HG03175 (cell line): ENCODE data around the gene TUBA1A.
"Not testable (repeated sequence)": the region's sequence is repeated elsewhere in the genome, so short reads cannot be mapped to it uniquely, and the experiment has no call there.

Experiments
- ATAC-seq: cut with Tn5 transposase; IDR thresholded peaks from one replicate; pipeline ENCODE4 v1.9.1; 2021; ENCODE audit warnings: mild to moderate bottlenecking, moderate library complexity; ENCODE audit not compliant: unreplicated experiment

Gene TUBA1A

DNA sequence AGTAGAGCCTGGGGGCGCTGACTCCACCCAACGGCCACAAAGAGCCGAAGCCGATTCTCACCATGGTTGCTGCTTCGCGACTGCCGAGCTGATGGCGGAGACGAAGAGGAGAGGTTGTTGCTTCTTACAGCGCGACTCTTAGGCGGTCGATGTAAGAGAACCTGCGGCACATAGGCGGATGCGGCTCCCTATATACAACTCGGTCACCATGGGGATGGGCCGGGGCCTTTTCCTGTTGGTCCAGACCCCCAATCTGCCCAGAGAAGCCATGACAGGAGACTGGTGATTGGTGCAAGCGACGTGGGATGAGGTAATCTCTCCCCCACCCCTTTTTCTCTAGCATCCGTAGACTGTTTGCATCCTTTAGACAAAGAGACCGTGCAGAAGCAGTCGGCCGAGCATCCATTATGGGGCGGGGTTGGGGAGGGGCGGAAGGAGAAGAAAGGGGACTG lies at the start of gene TUBA1A:
TSS of gene TUBA1A (minus strand) at position 165 of the 452 bp plus-strand sequence. CDS start at position 64, 101 bp downstream.
- peak; percentile 87 for ATAC-seq

GRCh38 chr12:49236423-49236822 lies 47.5 kb upstream of the TUBA1A start:
- ATAC-seq, result no peak

DNA sequence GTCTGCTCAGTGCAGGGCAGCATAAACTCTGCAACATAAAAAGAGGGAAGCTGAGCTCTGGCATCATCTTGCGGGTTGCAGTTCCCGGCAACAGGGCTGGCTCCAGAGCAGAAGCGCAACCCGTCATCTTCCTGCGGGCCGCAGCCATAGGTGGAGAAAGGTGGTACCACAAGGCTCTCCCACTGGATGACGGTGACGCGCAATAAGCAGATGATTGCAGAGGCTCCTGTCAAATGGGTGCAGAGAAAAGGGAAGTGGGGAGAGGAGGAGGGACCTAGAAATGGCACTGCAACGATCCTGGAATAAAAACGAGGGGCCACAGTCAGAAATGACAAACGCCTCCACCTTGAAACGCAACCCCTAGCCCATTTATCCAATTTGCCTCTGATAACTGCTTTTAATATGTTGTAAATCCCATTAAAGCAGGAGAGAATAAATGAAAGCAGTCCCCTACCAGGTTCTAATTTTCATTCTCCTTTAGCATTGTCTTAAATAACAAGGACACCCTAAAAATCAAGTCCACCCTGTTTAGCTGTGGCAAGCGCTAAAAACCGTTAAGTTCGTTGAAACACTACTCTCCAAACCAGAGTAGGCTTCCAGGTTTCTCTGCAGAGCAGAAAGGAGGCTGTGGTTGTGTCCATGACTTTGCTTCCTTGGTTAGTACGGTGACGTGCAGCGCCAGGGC lies 45.1 kb upstream of the TUBA1A start:
- no peak for ATAC-seq

GRCh38 chr12:49232940-49233841 lies 44.3 kb upstream of the TUBA1A start:
- no peak for ATAC-seq

DNA sequence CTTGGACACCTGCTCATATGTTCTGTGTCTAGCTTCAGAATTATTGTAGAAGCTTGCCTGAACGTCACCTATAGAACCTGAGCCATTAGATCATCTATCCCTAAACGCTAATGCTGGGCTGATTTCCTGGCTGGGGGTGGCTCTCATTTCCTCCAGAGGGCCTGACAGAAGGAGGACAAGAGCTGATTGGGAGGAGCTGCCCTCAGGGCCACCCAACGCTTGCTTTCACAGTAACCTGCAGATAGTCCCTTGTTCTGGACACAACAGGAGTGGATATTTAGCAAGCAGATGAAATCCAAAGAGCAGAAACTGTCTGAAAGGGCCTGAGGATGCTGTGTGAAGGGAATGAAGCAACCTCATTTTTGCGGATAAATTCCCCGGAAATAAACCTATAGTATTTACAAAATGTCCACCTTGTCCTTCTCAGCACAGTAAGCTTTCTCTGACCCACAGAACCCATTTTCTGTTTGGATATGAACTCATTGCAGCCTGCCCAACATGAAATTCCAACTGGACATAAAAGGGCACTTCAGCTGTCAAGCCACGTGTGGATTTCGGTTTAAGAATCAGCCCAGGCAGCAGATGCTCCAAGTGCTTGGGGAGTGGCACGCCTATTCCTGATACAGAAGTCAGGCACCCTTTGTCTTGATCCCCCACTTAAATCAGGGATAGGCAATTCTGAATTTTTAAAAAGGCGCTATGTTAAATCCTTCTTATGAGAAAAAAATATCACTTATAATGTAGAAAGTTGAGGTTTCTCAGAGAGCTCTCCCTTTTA lies 43.2 kb upstream of the TUBA1A start:
- no peak for ATAC-seq

DNA sequence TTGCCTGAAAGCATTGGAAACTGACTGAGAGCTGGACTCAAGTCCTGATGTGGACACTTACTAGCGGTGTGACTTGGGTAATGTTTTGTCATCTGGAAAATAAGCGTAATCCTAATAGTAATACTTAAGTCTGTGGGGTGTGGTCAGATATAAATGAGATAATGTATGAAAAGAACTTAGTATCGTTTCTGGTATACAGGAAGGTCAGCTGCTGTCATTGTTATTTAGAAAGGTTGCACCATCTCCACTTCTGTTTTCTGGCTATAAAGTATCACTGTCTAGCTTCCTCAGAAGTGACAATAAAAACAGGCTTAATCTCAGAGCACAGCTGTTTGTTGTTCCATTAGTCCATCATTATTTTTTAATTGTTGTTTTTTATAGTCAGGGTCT lies 41.9 kb upstream of the TUBA1A start:
- no peak for ATAC-seq

GRCh38 chr12:49230176-49230804 lies 41.4 kb upstream of the TUBA1A start:
- ATAC-seq, result no peak

DNA sequence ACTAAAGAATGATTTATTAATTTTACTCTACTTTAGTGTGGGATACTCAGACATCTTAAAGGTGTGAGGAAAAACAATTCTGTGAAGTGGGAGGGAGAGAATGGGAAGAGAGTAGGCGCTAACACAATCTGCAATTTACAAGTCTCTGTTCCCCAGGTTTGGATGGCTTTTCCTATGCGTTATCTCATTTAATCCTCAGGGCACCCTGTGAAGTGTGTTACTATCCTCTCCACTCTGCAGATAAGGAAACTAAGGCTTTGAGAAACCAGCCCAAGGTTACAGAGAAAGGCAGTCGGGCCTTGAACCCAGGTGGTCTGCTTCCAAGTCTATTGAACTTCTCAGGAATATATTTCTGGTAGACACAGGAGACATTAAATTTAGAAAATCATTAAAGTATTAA lies 39.8 kb upstream of the TUBA1A start:
- no peak for ATAC-seq

GRCh38 chr12:49227713-49228112 lies 38.8 kb upstream of the TUBA1A start:
- no peak for ATAC-seq

- ATAC-seq, result no peak
These were observed 36.8 kb upstream of the TUBA1A start for GRCh38 chr12:49225576-49226166.

DNA sequence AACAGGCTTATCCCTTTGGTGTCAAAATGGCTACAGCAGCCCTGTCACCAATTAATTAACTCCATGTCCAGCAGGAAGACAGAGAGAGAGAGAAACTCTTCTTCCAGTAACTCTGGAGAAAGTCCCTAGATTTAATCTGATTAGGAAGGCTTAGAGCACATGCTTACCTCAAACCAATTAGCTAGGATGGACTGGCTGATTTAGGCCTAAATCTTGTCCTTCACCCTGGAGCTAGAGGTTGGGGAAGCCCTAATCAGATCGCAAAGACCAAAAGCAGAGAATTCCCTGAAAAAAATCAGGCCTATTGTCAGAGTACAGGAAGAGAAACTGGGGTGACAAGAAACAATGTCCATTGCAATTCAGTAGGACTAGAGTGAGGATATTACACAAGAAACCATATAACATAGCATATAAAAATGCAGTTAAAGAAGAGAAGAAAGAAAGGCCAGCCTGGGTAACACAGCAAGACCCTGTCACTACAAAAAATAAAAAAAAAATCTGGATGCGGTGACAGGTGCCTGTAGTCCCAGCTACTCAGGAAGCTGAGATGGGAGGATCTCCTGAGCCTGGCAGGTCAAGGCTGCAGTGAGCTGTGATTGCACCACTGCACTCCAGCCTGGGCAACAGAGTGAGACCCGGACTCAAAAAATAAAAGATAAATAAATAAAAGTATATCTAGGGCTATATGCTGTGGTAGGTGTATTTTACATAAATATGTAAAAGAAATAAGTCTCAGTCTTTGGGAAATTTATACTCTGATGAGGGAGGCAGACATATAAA lies 34.9 kb upstream of the TUBA1A start:
- no peak for ATAC-seq

DNA sequence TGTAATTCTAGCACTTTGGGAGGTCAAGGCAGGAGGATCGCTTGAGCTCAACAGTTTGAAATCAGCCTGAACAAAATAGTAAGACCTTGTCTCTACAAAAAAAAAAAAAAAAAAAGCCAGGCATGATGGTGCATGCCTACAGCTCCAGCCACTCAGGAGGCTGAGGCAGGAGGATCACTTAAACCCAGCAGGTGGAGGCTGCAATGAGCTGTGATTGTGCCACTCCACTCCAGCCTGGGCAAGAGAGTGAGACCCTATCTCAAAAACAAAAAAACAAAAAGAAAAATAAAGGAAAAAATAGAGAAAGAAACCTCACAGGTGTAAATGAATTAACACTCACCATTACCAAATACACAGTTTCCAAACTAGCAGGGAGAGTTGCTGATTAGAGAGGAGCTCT lies 34.2 kb upstream of the TUBA1A start:
- ATAC-seq, result no peak

- no peak for ATAC-seq
These were observed 32.1 kb upstream of the TUBA1A start for GRCh38 chr12:49220972-49221371.

DNA sequence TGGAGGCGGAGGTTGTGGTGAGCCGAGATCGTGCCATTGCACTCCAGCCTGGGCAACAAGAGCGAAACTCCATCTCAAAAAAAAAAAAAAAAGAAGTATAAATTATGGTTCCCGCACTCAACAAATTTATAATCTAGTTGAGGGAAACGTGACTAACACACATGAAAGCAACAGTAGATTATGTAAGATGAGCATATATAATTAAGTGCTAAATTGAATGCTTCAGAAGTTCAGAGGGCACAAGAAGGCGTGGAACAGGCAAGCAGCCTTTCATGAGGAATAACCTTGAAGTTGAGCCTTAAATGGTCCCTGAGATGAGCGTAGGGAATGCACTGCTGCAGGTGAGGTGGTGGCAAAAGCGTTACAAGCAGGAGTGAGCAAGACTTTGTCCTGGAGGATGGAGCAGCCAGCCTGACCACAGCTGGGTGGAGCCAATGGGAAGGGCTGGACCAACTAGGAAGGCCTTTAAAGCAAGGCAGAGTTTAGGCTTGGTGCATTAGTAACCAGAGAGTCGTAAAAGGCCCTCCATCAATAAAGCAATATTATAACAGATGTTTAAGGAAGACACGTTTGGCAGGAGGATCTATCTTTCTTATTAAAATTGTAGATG lies 30.6 kb upstream of the TUBA1A start:
- no peak for ATAC-seq

- no peak for ATAC-seq
These were observed 23.7 kb upstream of the TUBA1A start for GRCh38 chr12:49212572-49212971.

GRCh38 chr12:49210703-49211102 lies 21.8 kb upstream of the TUBA1A start:
- not testable (repeated sequence) for ATAC-seq

DNA sequence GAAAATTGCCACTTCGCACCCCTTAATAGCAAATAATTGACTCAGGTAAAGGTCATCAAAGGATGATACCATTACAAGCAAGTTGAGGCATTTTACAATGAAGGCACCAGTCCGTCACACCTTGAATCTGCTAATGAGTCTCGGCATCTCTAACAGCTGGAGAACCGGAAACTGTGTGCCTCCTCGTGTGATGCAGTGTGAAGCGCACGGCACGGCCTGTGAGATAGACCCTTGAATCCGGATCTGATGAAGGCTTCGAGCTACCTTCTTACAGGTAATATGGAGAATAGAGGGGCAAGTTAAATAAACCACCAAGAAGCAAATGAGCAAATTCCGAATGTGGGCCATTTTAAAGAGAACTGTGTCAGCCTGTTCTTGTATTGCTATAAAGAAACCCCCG lies 19.8 kb upstream of the TUBA1A start:
- no peak for ATAC-seq

GRCh38 chr12:49208146-49208545 lies 19.3 kb upstream of the TUBA1A start:
- no peak for ATAC-seq

DNA sequence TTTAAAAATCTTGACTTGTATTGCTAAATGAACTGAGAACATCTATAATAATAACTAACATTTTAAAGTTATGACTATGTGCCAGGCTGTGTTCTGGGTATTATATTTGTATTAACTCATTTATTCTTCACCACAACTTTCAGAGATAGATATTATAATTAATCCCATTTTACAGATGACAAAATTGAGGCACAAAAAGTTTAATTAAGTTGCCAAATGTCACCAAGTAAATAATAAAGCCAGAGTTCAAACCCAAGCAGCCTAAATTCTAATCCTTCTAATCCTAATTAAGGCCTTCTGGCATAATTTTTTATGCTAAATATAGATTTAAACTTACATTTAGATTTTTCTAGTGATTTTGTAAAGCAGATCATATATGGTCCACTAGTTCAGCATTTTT lies 17.5 kb upstream of the TUBA1A start:
- ATAC-seq, result no peak
